OCI-LY3 (cell line): ENCODE measurements around the gene CNTNAP1.

Experiments
- H2AFZ ChIP-seq: fragments of 200-600, 300-600 bp; shearing (Covaris generic); 2 replicates; pipeline ENCODE4 v1.6.0; 2014; ENCODE audit warnings: antibody characterized with exemption, low read depth, low read length
- H3K27ac ChIP-seq: fragments of 200-600, 300-600 bp; sonication (generic); 2 replicates; pipeline ENCODE4 v1.5.1; 2014; ENCODE audit warnings: mild to moderate bottlenecking, low read length, moderate library complexity, mixed read lengths
- H3K27me3 ChIP-seq: fragments of 200-600, 300-600 bp; sonication (generic); 2 replicates; pipeline ENCODE4 v1.6.1; 2014; ENCODE audit warnings: low read depth, low read length, mixed read lengths
- H3K36me3 ChIP-seq: fragments of 200-600, 300-600 bp; sonication (generic); replicated peaks from 2 replicates; pipeline ENCODE3; 2014; ENCODE audit warnings: low read depth, low read length, mixed read lengths
- H3K4me1 ChIP-seq: fragments of 300-600, 200-600 bp; sonication (generic); 2 replicates; pipeline ENCODE4 v1.6.1; 2014; ENCODE audit warnings: low read length, mixed read lengths
- H3K4me2 ChIP-seq: fragments of 200-600, 300-600 bp; sonication (generic); 2 replicates; pipeline ENCODE4 v1.6.1; 2014; ENCODE audit warnings: low read length, mixed read lengths
- H3K4me3 ChIP-seq: fragments of 300-600, 200-600 bp; sonication (generic); 2 replicates; pipeline ENCODE4 v1.5.1; 2014; ENCODE audit warnings: antibody characterized with exemption, mild to moderate bottlenecking, low read length, moderate library complexity
- H3K79me2 ChIP-seq: fragments of 300-600, 200-600 bp; shearing (Covaris generic); 2 replicates; pipeline ENCODE4 v1.6.1; 2014; ENCODE audit warnings: mild to moderate bottlenecking, low read length, mixed read lengths
- H3K9ac ChIP-seq: fragments of 300-600, 200-600 bp; shearing (Covaris generic); 2 replicates; pipeline ENCODE4 v1.6.0; 2014; ENCODE audit warnings: mild to moderate bottlenecking, low read length, moderate library complexity
- H3K9me3 ChIP-seq: fragments of 200-600, 300-600 bp; shearing (Covaris generic); 2 replicates; pipeline ENCODE4 v1.6.1; 2014; ENCODE audit warnings: low read length, mixed read lengths; ENCODE audit not compliant: insufficient read depth
- H4K20me1 ChIP-seq: fragments of 200-600, 300-600 bp; sonication (generic); 2 replicates; pipeline ENCODE4 v1.6.1; 2016; ENCODE audit warnings: low read length, mixed read lengths; ENCODE audit not compliant: insufficient read depth
- CTCF ChIP-seq: fragments of 200-600, 300-600 bp; sonication (generic); IDR thresholded peaks from 2 replicates; pipeline ENCODE4 v1.5.1; 2014; ENCODE audit warnings: antibody characterized with exemption, low read length, low read depth
- EZH2phosphoT487 ChIP-seq: fragments of 200-600 bp; shearing (Covaris generic); IDR thresholded peaks from 2 replicates; pipeline ENCODE4 v1.6.1; 2018; ENCODE audit warnings: antibody characterized with exemption, mixed run types, low read depth

CNTNAP1 gene

GRCh38 chr17:42748202-42748907 is 66.0 kb downstream of the CNTNAP1 start:
- Histone ChIP-seq H2AFZ (no peak overlapping the region), H3K27ac (no peak overlapping the region), H3K9me3 (peaks cover 4% of the 10 kb centered on the region; the same call in 1 of the 2 replicates), H3K27me3 (no peaks in the 10 kb centered on the region), H3K4me2 (no peak overlapping the region), H3K4me3 (no peak overlapping the region), H3K4me1 (peaks cover 23% of the 10 kb centered on the region), H3K9ac (no peak overlapping the region), H3K79me2 (peaks cover 12% of the 10 kb centered on the region), H4K20me1 (no peaks in the 10 kb centered on the region), H3K36me3 (no peaks in the 10 kb centered on the region)
- TF ChIP-seq EZH2phosphoT487 (no peak), CTCF (no peak)

GRCh38 chr17:42748908-42749798 is 66.8 kb downstream of the CNTNAP1 start:
- no peaks in the 10 kb centered on the region for H3K36me3 ChIP-seq
- peaks cover 4% of the 10 kb centered on the region; the same call in 1 of the 2 replicates for H3K9me3 ChIP-seq
- H3K4me3 ChIP-seq, result no peak overlapping the region
- no peaks in the 10 kb centered on the region for H3K27me3 ChIP-seq
- no peaks in the 10 kb centered on the region for H4K20me1 ChIP-seq
- H2AFZ ChIP-seq, result no peak overlapping the region
- H3K4me1 ChIP-seq, result peaks cover 15% of the 10 kb centered on the region
- H3K27ac ChIP-seq, result no peak overlapping the region
- TF ChIP-seq EZH2phosphoT487 (no peak), CTCF (no peak)
- H3K9ac ChIP-seq, result no peak overlapping the region
- peaks cover 4% of the 10 kb centered on the region for H3K79me2 ChIP-seq
- no peak overlapping the region for H3K4me2 ChIP-seq
